Hepatocyte (in vitro differentiated cells): Measurements from ENCODE around the gene KRCC1.

ENCODE experiments used
- EZH2 ChIP-seq: fragments of 200-600 bp; sonication (generic); IDR thresholded peaks from 2 replicates; pipeline ENCODE4 v1.6.1; 2016; ENCODE audit warnings: antibody characterized with exemption, mild to moderate bottlenecking, borderline replicate concordance
- TF ChIP-seq, protein P1 (sequence below): fragments of 200-600 bp; sonication (generic); IDR thresholded peaks from 2 replicates; pipeline ENCODE4 v1.5.1; 2016; ENCODE audit warnings: antibody characterized with exemption, mild to moderate bottlenecking; ENCODE audit not compliant: poor library complexity

DNA sequence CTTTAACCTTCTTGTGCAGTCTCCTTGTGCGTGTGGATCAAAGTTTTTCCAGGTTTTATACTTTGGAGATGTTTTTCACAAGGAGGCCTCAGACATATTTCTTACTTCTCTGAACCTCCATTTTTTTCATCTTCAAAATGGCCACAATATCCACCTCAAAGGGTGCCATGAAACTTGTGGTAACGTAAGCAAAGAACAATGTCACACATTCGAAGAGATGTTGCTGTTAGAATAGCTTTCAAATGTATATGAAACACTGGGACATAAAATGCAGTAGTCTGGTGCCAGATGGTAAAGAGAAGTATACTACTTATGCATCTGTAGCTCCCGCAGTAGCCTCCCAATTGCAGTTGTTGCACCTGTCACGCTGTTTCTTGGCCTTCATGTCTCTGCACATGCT lies 2.6 kb upstream of the KRCC1 start:
- TF ChIP-seq, protein P1, sequence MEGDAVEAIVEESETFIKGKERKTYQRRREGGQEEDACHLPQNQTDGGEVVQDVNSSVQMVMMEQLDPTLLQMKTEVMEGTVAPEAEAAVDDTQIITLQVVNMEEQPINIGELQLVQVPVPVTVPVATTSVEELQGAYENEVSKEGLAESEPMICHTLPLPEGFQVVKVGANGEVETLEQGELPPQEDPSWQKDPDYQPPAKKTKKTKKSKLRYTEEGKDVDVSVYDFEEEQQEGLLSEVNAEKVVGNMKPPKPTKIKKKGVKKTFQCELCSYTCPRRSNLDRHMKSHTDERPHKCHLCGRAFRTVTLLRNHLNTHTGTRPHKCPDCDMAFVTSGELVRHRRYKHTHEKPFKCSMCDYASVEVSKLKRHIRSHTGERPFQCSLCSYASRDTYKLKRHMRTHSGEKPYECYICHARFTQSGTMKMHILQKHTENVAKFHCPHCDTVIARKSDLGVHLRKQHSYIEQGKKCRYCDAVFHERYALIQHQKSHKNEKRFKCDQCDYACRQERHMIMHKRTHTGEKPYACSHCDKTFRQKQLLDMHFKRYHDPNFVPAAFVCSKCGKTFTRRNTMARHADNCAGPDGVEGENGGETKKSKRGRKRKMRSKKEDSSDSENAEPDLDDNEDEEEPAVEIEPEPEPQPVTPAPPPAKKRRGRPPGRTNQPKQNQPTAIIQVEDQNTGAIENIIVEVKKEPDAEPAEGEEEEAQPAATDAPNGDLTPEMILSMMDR: no peak
- no peak for TF ChIP-seq EZH2
